A549 (cell line): ENCODE results near the gene NME7. TPM values are rescaled to one million over a fixed set of nuclear protein-coding genes. Genes with fewer than 3 reads are reported as not detected.
A peak's percentile ranks its signal among the peaks of the same experiment; 100 is the strongest.

Experiments
- ATAC-seq, 2 experiments: fragments of 200-7000 bp in 1 of 2; fragments of >200 bp in 1 of 2; cut with Nextera tagmentation in 1 of 2; cut with Tn5 transposase in 1 of 2; 3 replicates each; pipeline versions ENCODE4 v1.8.0 to v1.9.1; 2018 to 2020; ENCODE audit warnings: mild to moderate bottlenecking in 1 of 2, moderate library complexity in 1 of 2
- CTCF ChIA-PET: fragments of 300-600 bp; sonication (Branson Sonifier 250); formaldehyde crosslinking; extraction: SDS; loops from one replicate; lab custom pipeline; 2021; ENCODE audit warnings: antibody characterized with exemption, inconsistent platforms; lab: Yijun Ruan, JAX
- POLR2A ChIA-PET: fragments of 350-600 bp; formaldehyde crosslinking; extraction: SDS; loops from one replicate; lab custom pipeline; 2021; ENCODE audit warnings: antibody characterized with exemption, inconsistent platforms; lab: Yijun Ruan, JAX
- DNase-seq, 2 experiments: peaks; one replicate each; pipeline versions ENCODE4 v3.0.0 to v3.0.0-alpha.2; 2011 to 2016; ENCODE audit warnings: low read depth in 1 of 2, low spot score in 1 of 2
- FAIRE-seq: peaks from 2 replicates; lab custom pipeline; 2011; peaks lifted over from hg19 to GRCh38; lab: Jason Lieb, UNC
- H3K27ac ChIP-seq, 2 experiments: fragments of >200 bp; sonication (Bioruptor Twin); formaldehyde crosslinking; 3 replicates each; pipeline ENCODE4 v1.5.1; 2016 to 2017
- H3K4me1 ChIP-seq: fragments of >200 bp; sonication (Bioruptor Twin); formaldehyde crosslinking; 3 replicates; pipeline ENCODE4 v1.6.1; 2016
- H3K4me2 ChIP-seq: fragments of >200 bp; sonication (Bioruptor Twin); formaldehyde crosslinking; 3 replicates; pipeline ENCODE4 v1.6.1; 2016
- H3K4me3 ChIP-seq: fragments of >200 bp; sonication (Bioruptor Twin); formaldehyde crosslinking; 3 replicates; pipeline ENCODE4 v1.5.1; 2016
- H3K9me3 ChIP-seq: fragments of >200 bp; sonication (Bioruptor Twin); formaldehyde crosslinking; 3 replicates; pipeline ENCODE4 v1.6.1; 2016
- ATOH8 ChIP-seq: fragments of 250-450 bp; sonication (Bioruptor Pico); IDR thresholded peaks from 2 replicates; pipeline ENCODE4 v1.5.0; 2020; ENCODE audit warnings: low read depth, mild to moderate bottlenecking, moderate library complexity
- BCL3 ChIP-seq: fragments of >200 bp; sonication (Bioruptor Twin); formaldehyde crosslinking; IDR thresholded peaks from 3 replicates; pipeline ENCODE4 v1.6.1; 2016
- CBX2 ChIP-seq: fragments of 200-600 bp; sonication (generic); IDR thresholded peaks from 2 replicates; pipeline ENCODE4 v1.6.1; 2016; ENCODE audit warnings: low read depth, mild to moderate bottlenecking, borderline replicate concordance
- CBX8 ChIP-seq: fragments of 200-600 bp; sonication (generic); IDR thresholded peaks from 2 replicates; pipeline ENCODE4 v1.6.1; 2016
- CHD2 ChIP-seq: fragments of 150-350 bp; IDR thresholded peaks from 2 replicates; pipeline ENCODE4 v1.6.1; 2014; ENCODE audit warnings: low read length; ENCODE audit not compliant: partially characterized antibody
- CHD4 ChIP-seq: fragments of 200-600 bp; sonication (generic); IDR thresholded peaks from 2 replicates; pipeline ENCODE4 v1.6.1; 2016; ENCODE audit warnings: antibody characterized with exemption, mild to moderate bottlenecking, borderline replicate concordance
- CTCF ChIP-seq: fragments of >200 bp; sonication (Bioruptor Twin); formaldehyde crosslinking; IDR thresholded peaks from 3 replicates; pipeline ENCODE4 v1.5.1; 2016
- EHF ChIP-seq: fragments of 250-450 bp; sonication (Bioruptor Pico); IDR thresholded peaks from 2 replicates; pipeline ENCODE4 v1.5.0; 2020; ENCODE audit warnings: mild to moderate bottlenecking
- ELK1 ChIP-seq: fragments of 150-350 bp; IDR thresholded peaks from 2 replicates; pipeline ENCODE4 v1.6.1; 2014; ENCODE audit warnings: low read depth, mild to moderate bottlenecking, low read length
- ESRRA ChIP-seq: fragments of 150-350 bp; IDR thresholded peaks from 2 replicates; pipeline ENCODE4 v1.6.1; 2014; ENCODE audit warnings: mild to moderate bottlenecking, low read length, borderline replicate concordance
- FOSB ChIP-seq: fragments of 250-450 bp; sonication (Bioruptor Pico); IDR thresholded peaks from 2 replicates; pipeline ENCODE4 v1.5.0; 2020; ENCODE audit warnings: mild to moderate bottlenecking, moderate library complexity
- FOSL2 ChIP-seq, 2 experiments: fragments of 450-650 bp in 1 of 2; fragments of >200 bp in 1 of 2; sonication (Bioruptor Twin) in 1 of 2; formaldehyde crosslinking; IDR thresholded peaks; 2 replicates each; pipeline versions ENCODE4 v1.5.0 to v1.6.1; 2016 to 2020; ENCODE audit warnings: mild to moderate bottlenecking in 1 of 2, moderate library complexity in 1 of 2
- FOXS1 ChIP-seq: fragments of 250-450 bp; sonication (Bioruptor Pico); IDR thresholded peaks from 2 replicates; pipeline ENCODE4 v1.5.0; 2020; ENCODE audit warnings: mild to moderate bottlenecking, moderate library complexity
- HOXA7 ChIP-seq: fragments of 250-450 bp; sonication (Bioruptor Pico); IDR thresholded peaks from 2 replicates; pipeline ENCODE4 v1.5.0; 2020; ENCODE audit warnings: mild to moderate bottlenecking, moderate library complexity
- HOXB13 ChIP-seq: fragments of 250-450 bp; sonication (Bioruptor Pico); IDR thresholded peaks from 2 replicates; pipeline ENCODE4 v1.5.0; 2020; ENCODE audit warnings: low read depth, mild to moderate bottlenecking, moderate library complexity
- KDM5A ChIP-seq: fragments of 200-600 bp; sonication (generic); IDR thresholded peaks from 2 replicates; pipeline ENCODE4 v1.6.1; 2016; ENCODE audit warnings: antibody characterized with exemption, mild to moderate bottlenecking
- MAX ChIP-seq: IDR thresholded peaks from 2 replicates; pipeline ENCODE4 v1.6.1; 2012
- PBX3 ChIP-seq: IDR thresholded peaks from 2 replicates; pipeline ENCODE4 v1.6.1; 2012
- POLR2AphosphoS2 ChIP-seq: conservative IDR thresholded peaks from 2 replicates; pipeline ENCODE4 v1.6.1; 2012; ENCODE audit warnings: low read length, improper control_type of control experiment, inconsistent platforms
- RAD21 ChIP-seq, 2 experiments: fragments of >200 bp in 1 of 2; sonication (Bioruptor Twin) in 1 of 2; formaldehyde crosslinking in 1 of 2; IDR thresholded peaks in 1 of 2; conservative IDR thresholded peaks in 1 of 2; 2 replicates in 1 of 2; 3 replicates in 1 of 2; pipeline ENCODE4 v1.6.1; 2012 to 2018; ENCODE audit warnings: inconsistent platforms in 1 of 2
- RFX5 ChIP-seq: fragments of 450-650 bp; IDR thresholded peaks from 2 replicates; pipeline ENCODE4 v1.7.1; 2014; ENCODE audit warnings: antibody characterized with exemption, mild to moderate bottlenecking, moderate library complexity
- SMC3 ChIP-seq: fragments of >200 bp; sonication (Bioruptor Twin); formaldehyde crosslinking; IDR thresholded peaks from 3 replicates; pipeline ENCODE4 v1.6.1; 2018; ENCODE audit warnings: inconsistent platforms
- SREBF2 ChIP-seq: fragments of 450-650 bp; IDR thresholded peaks from 2 replicates; pipeline ENCODE4 v1.6.1; 2014; ENCODE audit warnings: mild to moderate bottlenecking, moderate library complexity
- TFCP2L1 ChIP-seq: fragments of 250-450 bp; sonication (Bioruptor Pico); IDR thresholded peaks from 2 replicates; pipeline ENCODE4 v1.5.0; 2021; ENCODE audit warnings: mild to moderate bottlenecking
- ZC3H11A ChIP-seq: fragments of 450-650 bp; IDR thresholded peaks from 2 replicates; pipeline ENCODE4 v1.6.1; 2014; ENCODE audit warnings: antibody characterized with exemption, mild to moderate bottlenecking
- ZFP36 ChIP-seq: fragments of 450-650 bp; IDR thresholded peaks from 2 replicates; pipeline ENCODE4 v1.6.1; 2014; ENCODE audit warnings: borderline replicate concordance; ENCODE audit not compliant: partially characterized antibody
- ZNF302 ChIP-seq: fragments of 250-450 bp; sonication (Bioruptor Pico); IDR thresholded peaks from 2 replicates; pipeline ENCODE4 v1.9.0; 2021; ENCODE audit warnings: inconsistent platforms, mild to moderate bottlenecking, moderate library complexity
- ZSCAN20 ChIP-seq: fragments of 250-450 bp; sonication (Bioruptor Pico); IDR thresholded peaks from 2 replicates; pipeline ENCODE4 v1.8.0; 2022; ENCODE audit warnings: mild to moderate bottlenecking, moderate library complexity
- WGBS: methylation state at CpG from one replicate; pipeline ENCODE4 v1.1.6; 2017; ENCODE audit errors: missing lambda C conversion rate; 5-methylcytosine and 5-hydroxymethylcytosine counted together
- polyA plus RNA-seq, 4 experiments: library from polyadenylated mRNA; depleted of rRNA in 3 of 4; stranded (reverse); fragments of >200 nt; fragmentation: RNase III in 1 of 4; extraction: RNeasy Plus Mini Kit Qiagen cat#74134 plus additional on column Dnase treatment in 1 of 4; gene quantifications; 2 replicates in 3 of 4; 3 replicates in 1 of 4; pipeline ENCODE4 v1.2.3, GENCODE V29; 2011 to 2017

Gene NME7
- polyA plus RNA-seq, 2 of the 4 experiments (the other 2 are of a cell fraction): 39.5 to 62.3 TPM

- ATAC-seq (no peak), FAIRE-seq (no peak)
- no peak overlapping the region for H3K27ac ChIP-seq
These were observed 211.0 kb downstream of the NME7 start for GRCh38 chr1:169156580-169156979.

GRCh38 chr1:169155675-169156074 lies 211.9 kb downstream of the NME7 start:
- Histone ChIP-seq H3K9me3 (no peaks in the 10 kb centered on the region), H3K4me1 (peaks cover 7% of the 10 kb centered on the region; the same call in 1 of the 3 replicates), H3K4me3 (no peak overlapping the region), H3K27ac (peak overlapping the region in 1 of 2 experiments; percentile 34; a peak in 1 of 6 replicates), H3K4me2 (no peak overlapping the region)
- TF ChIP-seq MAX (no peak), FOSL2 (IDR thresholded peaks at IDR 0.05) (no peak), FOSL2 (CRISPR knock-in tag; IDR thresholded peaks at IDR 0.05) (no peak), CHD2 (no peak), BCL3 (no peak), ZFP36 (no peak), TFCP2L1 (no peak), HOXB13 (CRISPR knock-in tag) (no peak), KDM5A (no peak), CTCF (no peak), PBX3 (no peak), FOSB (CRISPR knock-in tag) (no peak), ESRRA (no peak), SMC3 (no peak), ZC3H11A (no peak), RFX5 (no peak), HOXA7 (CRISPR knock-in tag) (no peak), CHD4 (no peak), ZSCAN20 (CRISPR knock-in tag) (no peak), ELK1 (no peak)
- no peak for DNase-seq
- FAIRE-seq: no peak
- no peak for ATAC-seq
- POLR2A ChIA-PET: no interaction called here
- WGBS: 92% methylated on average over 1 of the region's 1 CpG
- CTCF ChIA-PET: interaction anchor here (0.6 kb wide), 1 partner anchor 347 kb away, joined by 3 read pairs; no protein-coding TSS in a partner anchor

More at GRCh38 chr1:169156580-169156979, 211.0 kb downstream of the NME7 start:
- ChIA-PET CTCF (interaction anchor here (1.1 kb wide), 1 partner anchor 553 kb away, joined by 3 read pairs; no protein-coding TSS in a partner anchor), POLR2A (no interaction called here)
- no peaks in the 10 kb centered on the region for H3K9me3 ChIP-seq
- H3K4me1 ChIP-seq: peaks cover 16% of the 10 kb centered on the region
- WGBS: 68% methylated on average over 3 of the region's 3 CpGs
- H3K4me2 ChIP-seq: no peak overlapping the region
- no peak for DNase-seq
- no peak for TF ChIP-seq SREBF2
- no peak for TF ChIP-seq ZNF302 (CRISPR knock-in tag)
- TF ChIP-seq TFCP2L1: no peak
- TF ChIP-seq RAD21 (conservative IDR thresholded peaks at IDR 0.05 in 1 of 2, IDR thresholded peaks at IDR 0.05 in 1 of 2): no peak
- TF ChIP-seq CHD4: no peak
- no peak for TF ChIP-seq ATOH8 (CRISPR knock-in tag)
- TF ChIP-seq CBX8: no peak
- no peak for TF ChIP-seq CHD2
- no peak for TF ChIP-seq FOXS1 (CRISPR knock-in tag)
- TF ChIP-seq FOSB (CRISPR knock-in tag): no peak
- TF ChIP-seq RFX5: no peak
- TF ChIP-seq ZFP36: no peak
- no peak for TF ChIP-seq EHF (CRISPR knock-in tag)
- TF ChIP-seq ZSCAN20 (CRISPR knock-in tag): no peak
- no peak for TF ChIP-seq POLR2AphosphoS2
- TF ChIP-seq CBX2: no peak
- H3K4me3 ChIP-seq: no peak overlapping the region
